ENCODE measurements around the gene KRTAP12-2. TPM values are rescaled to one million over a fixed set of nuclear protein-coding genes. Genes with fewer than 3 reads are reported as not detected.
"Not testable (repeated sequence)": the region's sequence is repeated elsewhere in the genome, so short reads cannot be mapped to it uniquely, and the experiment has no call there.

KRTAP12-2 gene
- total RNA-seq, 1 donor from 2014 or later = not detected

- no peak for DNase-seq (ENCODE audit: low read depth, low spot score)
- H3K27ac Mint-ChIP-seq (ENCODE audit: unreplicated experiment) = no peak overlapping the region
- H3K36me3 Mint-ChIP-seq (ENCODE audit: low read depth) = peaks cover 6% of the 10 kb centered on the region
Observed at GRCh38 chr21:44694776-44695175, 28.0 kb upstream of the KRTAP12-2 start.

GRCh38 chr21:44692798-44693512, 26.2 kb upstream of the KRTAP12-2 start:
- Mint-ChIP-seq H3K27me3 (ENCODE audit: low read depth) (peaks cover 38% of the 10 kb centered on the region), H3K9me3 (peaks cover 6% of the 10 kb centered on the region), H3K36me3 (ENCODE audit: low read depth) (peaks cover 6% of the 10 kb centered on the region), H3K4me3 (no peak overlapping the region), H3K4me1 (peaks cover 17% of the 10 kb centered on the region), H3K27ac (ENCODE audit: unreplicated experiment) (no peak overlapping the region)
- no peak for DNase-seq (ENCODE audit: low read depth, low spot score)
- no peak for TF ChIP-seq CTCF (conservative IDR thresholded peaks at IDR 0.05)

More at GRCh38 chr21:44694776-44695175, 28.0 kb upstream of the KRTAP12-2 start:
- Mint-ChIP-seq H3K4me1 (peaks cover 29% of the 10 kb centered on the region), H3K27me3 (ENCODE audit: low read depth) (peaks cover 45% of the 10 kb centered on the region), H3K9me3 (peaks cover 6% of the 10 kb centered on the region), H3K4me3 (no peak overlapping the region)
- no peak for TF ChIP-seq CTCF (conservative IDR thresholded peaks at IDR 0.05)

GRCh38 chr21:44691686-44692085, 25.0 kb upstream of the KRTAP12-2 start:
- peaks cover 16% of the 10 kb centered on the region for H3K4me1 Mint-ChIP-seq
- TF ChIP-seq CTCF (conservative IDR thresholded peaks at IDR 0.05) = no peak
- DNase-seq (ENCODE audit: low read depth, low spot score) = no peak
- no peak overlapping the region for H3K4me3 Mint-ChIP-seq
- peaks cover 6% of the 10 kb centered on the region for H3K9me3 Mint-ChIP-seq
- peaks cover 43% of the 10 kb centered on the region for H3K27me3 Mint-ChIP-seq (ENCODE audit: low read depth)
- no peak overlapping the region for H3K27ac Mint-ChIP-seq (ENCODE audit: unreplicated experiment)
- peaks cover 6% of the 10 kb centered on the region for H3K36me3 Mint-ChIP-seq (ENCODE audit: low read depth)

GRCh38 chr21:44689740-44690139, 23.0 kb upstream of the KRTAP12-2 start:
- not testable (repeated sequence) for DNase-seq (ENCODE audit: low read depth, low spot score); H3K27ac Mint-ChIP-seq (ENCODE audit: unreplicated experiment); H3K36me3 Mint-ChIP-seq (ENCODE audit: low read depth); H3K9me3 Mint-ChIP-seq; H3K4me3 Mint-ChIP-seq; H3K4me1 Mint-ChIP-seq
- H3K27me3 Mint-ChIP-seq (ENCODE audit: low read depth) = peaks cover 46% of the 10 kb centered on the region

GRCh38 chr21:44687671-44688070, 20.9 kb upstream of the KRTAP12-2 start:
- H3K4me3 Mint-ChIP-seq = no peak overlapping the region
- peaks cover 2% of the 10 kb centered on the region for H3K36me3 Mint-ChIP-seq (ENCODE audit: low read depth)
- peaks cover 3% of the 10 kb centered on the region for H3K9me3 Mint-ChIP-seq
- no peak overlapping the region for H3K27ac Mint-ChIP-seq (ENCODE audit: unreplicated experiment)
- peaks cover 59% of the 10 kb centered on the region for H3K27me3 Mint-ChIP-seq (ENCODE audit: low read depth)
- no peak for DNase-seq (ENCODE audit: low read depth, low spot score)
- no peak for TF ChIP-seq CTCF (conservative IDR thresholded peaks at IDR 0.05)
- peaks cover 6% of the 10 kb centered on the region for H3K4me1 Mint-ChIP-seq

GRCh38 chr21:44686843-44687561, 20.3 kb upstream of the KRTAP12-2 start:
- Mint-ChIP-seq H3K36me3 (ENCODE audit: low read depth) (peaks cover 2% of the 10 kb centered on the region), H3K9me3 (no peaks in the 10 kb centered on the region), H3K27ac (ENCODE audit: unreplicated experiment) (no peak overlapping the region), H3K27me3 (ENCODE audit: low read depth) (peaks cover 62% of the 10 kb centered on the region), H3K4me3 (no peak overlapping the region), H3K4me1 (peaks cover 6% of the 10 kb centered on the region)
- DNase-seq (ENCODE audit: low read depth, low spot score) = no peak
- TF ChIP-seq CTCF (conservative IDR thresholded peaks at IDR 0.05) = no peak

Measured in neural crest cell (in vitro differentiated cells).